ENCODE data around the gene MRPL53. TPM values are rescaled to one million over a fixed set of nuclear protein-coding genes. Genes with fewer than 3 reads are reported as not detected.
"Not testable (repeated sequence)": the region's sequence is repeated elsewhere in the genome, so short reads cannot be mapped to it uniquely, and the experiment has no call there.

MRPL53 gene
- polyA plus RNA-seq, 3 donors: 52.0 to 74.4 (median 62.3) TPM

- DNase-seq: no peak
Measured at GRCh38 chr2:74488643-74489481, 16.4 kb upstream of the MRPL53 start.

DNA sequence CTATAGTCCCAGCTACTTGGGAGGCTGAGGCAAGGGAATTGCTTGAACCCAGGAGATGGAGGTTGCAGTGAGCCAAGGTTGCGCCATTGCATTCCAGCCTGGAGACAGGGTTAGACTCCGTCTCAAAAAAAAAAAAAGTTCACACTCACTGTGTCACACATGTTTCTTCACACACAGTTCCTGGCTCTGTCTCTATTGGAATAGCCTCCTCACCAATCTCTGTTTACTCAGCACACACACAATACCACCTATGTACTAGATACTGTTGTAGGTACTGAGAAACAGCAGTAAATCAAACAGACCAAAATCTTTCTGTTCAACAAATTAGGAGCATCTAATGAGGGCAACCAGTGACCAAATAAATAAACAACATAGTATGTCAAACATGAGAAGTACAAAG is 13.7 kb upstream of the MRPL53 start:
- DNase-seq: no peak

DNA sequence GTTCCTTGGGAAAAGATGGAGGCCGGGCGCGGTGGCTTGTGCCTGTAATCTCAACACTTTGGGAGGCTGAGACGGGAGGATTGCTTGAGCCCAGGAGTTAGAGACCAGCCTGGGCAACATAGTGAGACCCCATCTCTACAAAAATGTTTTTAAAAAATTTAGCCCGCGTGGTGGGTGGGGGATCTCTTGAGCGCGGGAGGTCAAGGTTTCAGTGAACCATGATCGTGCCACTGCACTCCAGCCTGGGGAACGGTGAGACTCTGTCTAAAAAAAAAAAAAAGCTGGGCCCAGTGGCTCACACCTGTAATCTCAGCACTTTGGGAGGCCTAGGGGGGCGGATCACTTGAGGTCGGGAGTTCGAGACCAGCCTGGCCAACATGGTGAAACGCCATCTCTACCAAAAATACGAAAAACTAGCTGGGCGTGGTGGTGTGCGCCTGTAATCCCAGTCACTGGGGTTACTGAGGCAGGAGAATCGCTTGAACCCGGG is 11.2 kb upstream of the MRPL53 start:
- not testable (repeated sequence) for DNase-seq

DNA sequence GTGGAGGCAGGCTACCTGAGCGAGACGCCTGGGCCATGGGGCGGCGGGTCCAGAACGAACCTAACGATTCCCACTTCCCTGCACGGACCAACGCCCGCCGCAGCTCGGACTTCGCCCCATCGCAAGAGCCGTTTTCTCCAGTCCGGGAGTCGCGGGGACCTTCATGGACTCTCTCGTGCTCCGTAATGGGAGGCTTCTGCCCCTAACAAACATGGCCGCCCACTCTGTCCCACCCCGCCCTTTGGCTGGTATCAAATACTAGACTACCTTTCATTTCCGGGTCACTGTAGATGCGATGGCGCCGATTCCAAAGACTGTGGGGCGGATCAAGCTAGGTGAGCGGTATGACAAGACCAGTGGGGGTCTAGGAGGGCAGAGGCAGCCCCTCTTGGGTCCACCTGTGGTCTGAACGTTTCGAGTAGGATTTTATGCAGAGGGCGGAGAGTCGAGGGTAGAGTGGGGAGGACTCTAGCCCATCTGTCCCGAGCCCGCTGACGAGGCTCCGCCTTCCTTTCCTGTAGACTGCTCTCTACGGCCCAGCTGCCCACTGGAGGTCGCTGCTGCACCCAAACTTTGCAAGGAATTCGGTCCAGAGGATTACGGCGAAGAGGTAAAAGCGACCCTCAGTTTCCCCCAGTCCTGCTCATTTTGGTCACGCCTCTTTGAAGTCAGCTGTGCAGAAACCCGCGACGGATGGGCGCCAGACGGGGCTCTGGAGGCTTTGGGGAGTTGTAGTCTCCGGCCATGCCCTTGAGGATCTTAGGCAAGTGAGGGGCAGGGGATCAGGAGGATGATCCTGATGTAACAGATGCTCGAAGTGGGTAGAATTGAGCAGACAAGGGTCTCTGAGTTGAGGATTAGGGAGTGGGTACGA is 10.6 kb upstream of the MRPL53 start, which contains the start of the genes CCDC142 and TTC31:
Gene CCDC142, minus strand, starts transcription at position 198 of the 874 bp plus-strand sequence. Its CDS starts 161 bp downstream, at position 37.
Gene TTC31, plus strand, starts transcription at position 281 of the 874 bp plus-strand sequence. Its CDS starts 15 bp downstream, at position 296.
- DNase-seq: peak; percentile 97

DNA sequence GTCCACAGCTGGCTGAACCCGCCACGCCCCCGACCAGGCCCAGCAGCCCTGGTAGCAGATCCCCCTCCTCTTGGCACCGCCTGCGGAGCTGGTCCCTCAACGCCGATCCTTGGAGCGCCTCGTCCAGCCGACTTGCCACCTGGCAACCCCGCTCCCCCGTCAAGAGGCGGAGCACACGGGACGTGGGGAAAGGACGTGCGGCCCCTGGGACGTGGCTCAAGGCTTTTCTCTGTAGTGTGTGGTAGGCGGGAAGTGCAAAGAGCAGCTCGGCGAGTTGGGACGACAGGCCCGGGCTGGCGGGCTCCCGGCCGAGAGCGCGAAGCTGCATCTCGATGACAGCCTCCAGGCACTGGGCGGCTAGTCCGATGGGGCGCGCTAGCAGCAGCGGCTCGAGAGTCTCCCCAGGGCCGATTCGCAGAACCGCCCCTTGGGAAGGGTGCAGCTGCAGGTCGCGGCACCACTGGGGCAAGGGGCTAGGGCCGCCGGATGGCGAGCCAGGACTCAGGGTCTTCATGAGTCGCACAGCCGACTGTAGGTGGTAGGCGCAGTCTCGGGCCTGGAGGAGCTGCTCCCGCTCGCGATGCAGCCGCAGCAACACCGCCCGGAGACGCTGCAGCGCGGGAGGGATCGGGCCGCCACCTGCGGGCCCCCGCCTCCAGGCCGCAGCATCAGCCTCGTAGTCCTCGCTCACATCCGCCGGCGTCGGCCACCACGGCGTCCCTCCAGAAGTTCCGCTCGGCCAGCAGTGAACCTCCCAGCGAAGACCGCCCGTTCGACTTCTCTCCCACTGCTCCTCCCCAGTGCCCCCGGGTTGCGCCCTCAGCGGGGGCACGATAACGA is 9.7 kb upstream of the MRPL53 start:
- no peak for DNase-seq

DNA sequence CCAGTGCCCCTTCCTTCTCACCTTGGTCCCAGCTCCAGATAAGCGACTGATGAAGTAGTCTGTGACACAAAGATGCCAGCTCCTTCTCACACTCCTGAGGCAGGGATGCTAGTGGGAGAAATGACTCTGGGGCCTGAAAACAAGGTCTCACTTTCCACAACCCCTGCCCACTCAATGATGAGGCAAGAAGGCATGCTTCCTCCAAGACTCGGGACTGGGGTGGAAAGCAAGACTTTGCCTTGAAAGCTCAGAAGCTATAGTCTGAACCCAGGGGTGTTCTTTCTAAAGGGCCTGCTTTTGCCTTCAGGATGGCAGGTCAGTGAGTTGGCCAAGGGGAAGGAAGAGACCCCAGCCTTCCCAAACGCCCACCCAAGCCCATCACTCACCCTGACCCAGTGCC is 9.0 kb upstream of the MRPL53 start:
- DNase-seq: no peak

DNA sequence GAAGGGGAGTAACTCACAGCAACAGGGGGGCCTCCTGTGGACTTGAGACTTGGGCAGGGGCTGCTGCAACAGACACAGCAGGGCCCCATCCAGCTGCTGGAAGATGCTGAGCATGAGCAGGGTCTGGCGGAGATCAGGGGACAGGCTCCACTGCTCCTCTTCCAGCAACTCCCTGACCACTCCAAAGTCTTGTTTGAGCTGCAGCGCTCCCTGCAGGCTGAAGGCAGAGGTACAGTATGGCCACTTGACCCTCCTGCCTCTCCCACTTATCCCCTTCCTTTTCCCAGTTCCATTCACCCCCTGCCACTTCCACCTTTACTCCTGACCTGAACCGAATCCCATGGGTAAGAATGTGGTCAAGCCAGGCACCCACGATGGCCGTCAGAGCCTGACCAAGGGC is 2.4 kb upstream of the MRPL53 start:
- no peak for DNase-seq

DNA sequence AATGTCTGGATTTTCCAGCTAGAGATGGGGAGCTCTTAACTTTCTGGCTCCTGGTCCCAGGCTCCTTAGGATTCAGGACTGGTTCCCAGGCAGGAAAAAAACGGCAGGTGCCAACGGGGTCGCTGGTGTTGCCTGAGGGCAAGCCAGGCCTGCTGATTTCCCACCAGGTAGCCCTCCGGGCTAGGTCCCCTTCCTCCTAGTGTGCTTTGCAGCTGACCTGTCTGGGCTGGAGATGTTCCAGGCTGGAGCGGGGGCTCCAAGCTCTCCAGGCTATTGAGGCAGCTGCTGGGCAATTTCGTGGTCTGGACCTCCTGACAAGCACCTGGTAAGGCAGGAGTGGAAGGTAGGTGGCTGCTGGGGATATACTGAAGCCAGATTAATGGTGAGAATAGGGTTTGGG is 2.0 kb upstream of the MRPL53 start:
- no peak for DNase-seq

DNA sequence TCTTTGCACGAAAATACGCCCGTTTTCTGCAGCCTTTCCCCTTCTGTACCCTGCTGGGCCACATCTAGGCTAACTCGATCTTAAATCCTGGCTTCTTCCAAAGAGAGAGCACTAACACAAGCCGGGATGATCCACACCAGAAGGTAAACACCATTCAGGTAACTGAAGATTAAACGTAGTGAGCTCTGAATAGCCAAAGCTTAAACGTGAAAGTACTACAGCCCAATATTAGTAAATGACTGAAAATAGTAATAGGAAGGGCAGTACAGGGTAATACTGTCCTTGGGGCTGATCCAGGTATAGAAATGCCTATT is 422 bp upstream of the MRPL53 start:
- DNase-seq: no peak

DNA sequence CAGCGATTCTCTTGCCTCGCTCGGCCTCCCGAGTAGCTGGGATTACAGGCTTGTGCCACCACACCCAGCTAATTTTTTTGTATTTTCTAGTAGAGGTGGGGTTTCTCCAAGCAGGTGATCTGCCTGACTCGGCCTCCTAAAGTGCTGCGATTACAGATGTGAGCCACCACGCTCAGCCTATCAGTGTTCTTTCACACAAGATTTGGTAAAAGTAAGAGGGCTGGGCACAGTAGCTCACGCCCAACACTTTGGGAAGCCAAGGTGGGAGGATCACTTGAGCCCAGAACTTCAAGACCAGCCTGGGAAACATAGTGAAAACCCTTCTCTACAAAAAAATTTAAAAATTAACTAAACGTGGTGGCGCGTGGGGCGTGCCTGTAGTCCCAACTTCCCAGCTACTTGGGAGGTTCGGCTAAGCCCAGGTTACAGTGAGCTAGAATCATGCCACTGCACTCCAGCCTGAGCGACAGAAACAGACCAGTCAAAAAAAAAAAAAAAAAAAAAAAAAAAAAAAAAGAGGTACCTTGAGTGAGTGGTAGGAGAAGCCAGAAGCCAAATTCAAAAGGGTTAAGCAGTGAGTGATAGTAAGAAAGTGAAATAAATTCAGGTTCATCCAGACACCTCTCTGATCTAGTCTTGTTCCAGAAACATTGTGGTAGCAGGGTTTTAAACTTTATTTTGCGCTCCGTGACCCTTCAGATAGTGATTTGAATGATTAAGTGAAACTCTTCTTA is 981 bp downstream of the MRPL53 start:
- no peak for DNase-seq

DNA sequence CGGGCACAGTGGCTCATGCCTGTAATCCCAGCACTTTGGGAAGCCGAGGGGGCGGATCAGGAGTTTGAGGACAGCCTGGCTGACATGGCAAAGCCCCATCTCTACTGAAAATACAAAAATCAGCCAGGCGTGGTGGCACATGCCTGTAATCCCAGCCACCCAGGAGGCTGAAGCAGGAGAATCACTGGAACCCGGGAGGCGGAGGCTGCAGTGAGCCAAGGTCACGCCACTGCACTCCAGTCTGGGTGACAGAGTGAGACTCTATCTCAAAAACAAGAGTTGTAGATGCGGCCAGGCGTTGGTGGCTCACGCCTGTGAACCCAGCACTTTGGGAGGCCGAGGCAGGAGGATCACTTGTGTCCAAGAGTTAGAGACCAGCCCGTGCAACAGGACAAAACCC is 1.7 kb downstream of the MRPL53 start:
- DNase-seq: not testable (repeated sequence)

- DNase-seq: no peak
Measured at GRCh38 chr2:74464406-74464805, 8.1 kb downstream of the MRPL53 start.

- DNase-seq: no peak
Measured at GRCh38 chr2:74462786-74463105, 9.7 kb downstream of the MRPL53 start.

- DNase-seq: no peak
Measured at GRCh38 chr2:74462054-74462785, 10.3 kb downstream of the MRPL53 start.

DNA sequence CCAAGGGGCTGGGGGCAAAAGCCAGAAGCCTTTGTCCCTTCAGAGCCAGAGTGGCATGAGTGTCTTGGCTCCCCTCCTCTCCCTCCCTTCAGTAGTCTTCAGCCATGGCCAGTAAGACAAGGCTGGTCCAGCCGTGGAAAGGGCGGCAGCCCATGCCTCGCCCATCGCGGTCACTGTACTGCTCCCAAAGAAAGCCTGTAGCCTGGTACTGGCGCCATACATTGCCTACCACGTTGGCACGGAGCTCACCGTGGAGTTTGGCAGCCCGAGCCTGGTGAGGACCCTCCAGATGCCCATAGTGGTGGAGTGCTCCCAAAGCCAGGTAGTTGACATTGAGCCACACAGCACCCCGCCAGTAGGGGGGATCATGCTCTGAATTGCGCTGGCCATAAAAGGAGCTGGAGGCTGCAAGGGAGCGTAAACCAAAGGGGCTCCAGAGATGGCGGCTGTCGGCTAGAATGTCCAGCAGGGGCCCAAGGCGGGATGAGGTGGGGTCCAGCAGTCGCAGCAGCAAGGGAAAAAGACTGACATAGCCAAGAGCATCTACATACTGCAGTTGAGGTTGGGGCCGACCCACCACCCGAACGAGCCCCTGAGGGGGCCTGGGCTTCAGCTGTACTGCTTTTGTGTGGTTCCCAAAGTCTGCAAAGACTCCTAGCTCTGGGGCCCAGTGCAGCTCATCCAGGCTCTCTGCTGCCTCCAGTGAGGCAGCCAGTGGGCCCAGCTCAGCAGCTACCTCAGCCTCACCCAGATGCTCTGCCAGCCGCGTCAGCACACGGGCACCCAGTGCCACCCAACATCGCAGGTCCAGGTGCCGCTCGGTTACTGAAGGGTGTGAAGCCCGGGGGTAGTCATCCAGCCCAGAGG is 11.1 kb downstream of the MRPL53 start:
- no peak for DNase-seq

DNA sequence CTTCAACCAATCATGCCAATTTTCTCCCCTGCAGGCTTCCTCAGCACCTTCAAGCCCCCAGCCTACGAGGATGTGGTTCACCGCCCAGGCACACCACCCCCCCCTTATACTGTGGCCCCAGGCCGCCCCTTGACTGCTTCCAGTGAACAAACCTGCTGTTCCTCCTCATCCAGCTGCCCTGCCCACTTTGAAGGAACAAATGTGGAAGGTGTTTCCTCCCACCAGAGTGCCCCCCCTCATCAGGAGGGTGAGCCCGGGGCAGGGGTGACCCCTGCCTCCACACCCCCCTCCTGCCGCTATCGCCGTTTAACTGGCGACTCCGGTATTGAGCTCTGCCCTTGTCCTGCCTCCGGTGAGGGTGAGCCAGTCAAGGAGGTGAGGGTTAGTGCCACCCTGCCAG is 12.3 kb downstream of the MRPL53 start:
- DNase-seq: not testable (repeated sequence)

DNA sequence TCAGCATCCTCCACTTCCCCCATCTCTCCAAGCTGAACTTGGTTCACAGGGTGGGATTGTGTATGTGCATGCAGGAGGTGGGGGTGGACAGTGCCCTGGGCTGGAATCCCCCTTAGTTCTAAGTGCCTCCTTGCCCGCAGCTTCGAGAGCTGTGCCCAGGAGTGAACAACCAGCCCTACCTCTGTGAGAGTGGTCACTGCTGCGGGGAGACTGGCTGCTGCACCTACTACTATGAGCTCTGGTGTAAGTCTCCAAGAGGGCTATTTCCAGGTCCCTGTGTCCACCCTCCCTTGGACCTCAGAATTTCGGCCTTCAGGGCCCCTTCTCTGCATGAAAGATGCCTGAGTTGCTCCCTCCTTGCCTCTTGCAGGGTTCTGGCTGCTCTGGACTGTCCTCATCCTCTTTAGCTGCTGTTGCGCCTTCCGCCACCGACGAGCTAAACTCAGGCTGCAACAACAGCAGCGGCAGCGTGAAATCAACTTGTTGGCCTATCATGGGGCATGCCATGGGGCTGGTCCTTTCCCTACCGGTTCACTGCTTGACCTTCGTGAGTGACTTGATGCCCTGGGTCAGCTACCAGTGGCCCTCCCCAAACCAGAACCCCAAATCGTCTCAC is 12.9 kb downstream of the MRPL53 start:
- DNase-seq: not testable (repeated sequence)

- DNase-seq: no peak
Measured at GRCh38 chr2:74458938-74459363, 13.5 kb downstream of the MRPL53 start.

Data from renal pelvis (tissue), 4 donors.